GM19455 (cell line): ENCODE measurements around the gene RSRP1.
"Not testable (repeated sequence)": the region's sequence is repeated elsewhere in the genome, so short reads cannot be mapped to it uniquely, and the experiment has no call there.

Source experiments
- ATAC-seq: cut with Tn5 transposase; IDR thresholded peaks from one replicate; pipeline ENCODE4 v1.9.1; 2021; ENCODE audit not compliant: unreplicated experiment

RSRP1 gene

DNA sequence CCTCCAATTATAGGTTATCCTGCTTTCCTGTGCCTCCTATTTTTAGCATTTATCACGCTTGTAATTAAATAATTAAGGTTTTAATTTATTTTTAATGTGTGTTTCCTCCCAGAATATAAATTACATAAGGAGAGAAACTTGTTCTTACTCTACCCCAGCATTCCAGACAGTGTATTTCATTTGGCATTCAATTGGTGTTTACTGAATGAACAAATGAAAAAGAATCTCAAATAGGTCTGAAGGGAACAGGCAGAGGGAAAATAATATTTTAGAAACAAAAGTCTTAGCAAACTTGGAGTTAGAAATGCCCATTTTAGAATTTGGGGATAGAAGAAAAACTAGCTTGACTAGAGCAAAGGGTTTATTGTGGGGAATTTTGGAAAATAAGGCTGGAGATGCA lies 9.9 kb upstream of the RSRP1 start:
- ATAC-seq: no peak

DNA sequence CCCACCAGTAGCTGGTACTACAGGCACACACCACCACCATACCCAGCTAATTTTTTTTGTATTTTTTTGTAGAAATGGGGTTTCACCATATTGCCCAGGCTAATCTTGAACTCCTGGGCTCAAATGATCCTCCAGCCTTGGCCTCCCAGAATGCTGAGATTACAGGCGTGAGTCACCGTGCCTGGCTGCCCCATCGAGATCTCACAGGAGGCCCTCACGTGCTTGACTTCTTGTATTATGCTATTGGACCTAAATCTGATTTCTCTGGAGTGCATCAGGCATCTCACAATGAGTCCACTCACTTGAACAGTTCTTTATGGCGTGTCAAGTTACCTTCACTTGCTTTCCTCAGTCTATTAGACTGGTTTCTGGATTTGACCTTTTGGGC lies 9.3 kb upstream of the RSRP1 start:
- no peak for ATAC-seq

DNA sequence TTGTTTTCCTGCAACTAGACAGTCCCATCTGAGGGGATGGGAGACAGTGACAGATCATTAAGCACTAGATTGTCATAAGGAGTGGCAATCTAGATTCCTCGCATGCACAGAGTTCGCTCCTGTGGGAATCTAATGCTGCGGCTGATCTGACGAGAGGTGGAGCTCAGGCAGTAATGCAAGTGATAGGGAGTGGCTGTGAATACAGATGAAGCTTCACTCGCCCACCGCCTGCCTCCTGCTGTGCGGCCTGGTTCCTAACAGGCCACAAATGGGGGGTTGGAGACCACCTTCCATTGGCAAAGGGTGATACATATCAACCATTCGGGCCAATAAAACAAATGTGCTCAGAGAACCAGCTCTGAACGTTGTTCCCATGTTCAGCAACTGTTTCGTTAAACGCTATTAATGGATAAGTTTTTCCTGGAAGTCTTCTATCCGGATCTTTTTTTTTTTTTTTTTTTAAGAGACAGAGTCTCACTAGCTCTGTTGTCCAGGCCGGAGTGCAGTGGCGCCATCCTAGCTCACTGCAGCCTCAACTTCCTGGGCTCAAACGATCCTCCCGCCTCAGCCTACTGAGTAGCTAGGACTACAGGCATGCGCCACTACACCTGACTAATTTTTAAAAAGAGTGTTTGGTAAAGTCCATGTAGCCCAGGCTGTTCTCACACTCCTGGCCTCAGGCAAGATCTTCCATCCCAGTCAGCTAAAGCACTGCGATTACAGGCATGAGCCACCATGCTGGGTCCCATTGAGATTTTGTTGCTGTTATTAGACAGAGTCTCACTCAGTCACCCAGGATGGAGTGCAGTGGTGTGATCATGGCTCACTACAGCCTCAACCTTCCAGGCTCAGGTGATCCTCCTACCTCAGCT lies 8.7 kb upstream of the RSRP1 start:
- no peak for ATAC-seq

DNA sequence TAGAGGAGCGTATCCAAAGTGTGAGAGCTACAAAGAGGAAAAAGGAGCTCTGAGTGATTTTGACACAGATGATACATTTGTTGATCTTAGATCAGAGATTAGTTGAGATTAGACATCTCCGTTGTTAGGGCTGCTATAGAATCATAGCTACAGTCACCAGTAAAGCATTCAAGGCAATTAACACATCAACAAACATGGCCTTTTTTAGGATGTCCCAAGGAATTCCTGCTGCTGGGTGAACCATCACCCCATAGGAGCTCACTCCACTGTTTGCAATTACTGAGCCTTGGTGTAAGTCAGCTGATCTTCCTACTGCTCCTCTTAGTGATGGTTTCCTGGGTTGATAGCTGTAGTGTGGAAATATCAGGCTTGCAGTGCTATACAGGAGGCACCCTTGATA lies 6.7 kb upstream of the RSRP1 start:
- ATAC-seq: no peak

DNA sequence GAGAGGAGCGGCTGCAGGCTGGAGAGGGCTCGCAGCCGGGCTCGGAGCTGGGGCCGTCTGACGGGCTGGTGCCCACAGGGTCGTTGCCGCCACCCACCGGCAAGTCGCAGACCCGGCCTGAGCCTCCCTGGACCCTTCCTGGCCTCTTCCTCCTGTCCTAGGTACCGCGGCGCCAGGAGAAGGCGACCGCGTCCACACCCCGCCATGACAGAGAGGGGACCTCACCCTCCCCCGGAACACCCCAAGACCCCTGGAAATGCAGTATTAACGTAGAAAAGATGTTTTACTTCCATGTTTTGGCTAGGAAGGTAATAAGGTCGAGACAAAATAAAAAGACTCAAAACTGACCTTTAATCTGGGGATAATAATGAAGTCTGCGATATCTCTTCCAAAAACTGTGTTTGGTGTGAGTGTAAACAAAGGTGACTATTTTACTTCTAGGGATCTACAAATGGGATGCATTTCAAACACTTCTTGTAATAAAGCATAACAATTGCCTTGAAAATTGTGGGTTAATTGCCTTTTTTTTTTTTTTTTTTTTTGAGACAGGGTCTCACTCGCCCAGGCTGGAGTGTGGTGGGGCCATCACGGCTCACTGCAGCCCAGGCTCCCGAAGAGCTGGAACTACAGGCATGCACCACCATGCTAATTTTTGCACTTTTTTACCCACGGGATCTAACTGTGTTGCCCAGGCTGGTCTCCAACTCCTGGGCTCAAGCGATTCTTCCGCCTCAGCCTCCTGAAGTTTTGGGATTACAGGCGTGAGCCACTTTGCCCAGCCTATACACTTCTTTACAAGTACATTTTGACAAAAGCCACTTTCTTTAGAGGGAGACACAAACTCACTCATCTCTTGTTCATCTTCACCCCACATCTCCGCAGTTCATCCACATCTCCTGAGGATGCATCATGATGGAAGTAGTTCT lies 838 bp upstream of the RSRP1 start:
- ATAC-seq: peak; percentile 48

DNA sequence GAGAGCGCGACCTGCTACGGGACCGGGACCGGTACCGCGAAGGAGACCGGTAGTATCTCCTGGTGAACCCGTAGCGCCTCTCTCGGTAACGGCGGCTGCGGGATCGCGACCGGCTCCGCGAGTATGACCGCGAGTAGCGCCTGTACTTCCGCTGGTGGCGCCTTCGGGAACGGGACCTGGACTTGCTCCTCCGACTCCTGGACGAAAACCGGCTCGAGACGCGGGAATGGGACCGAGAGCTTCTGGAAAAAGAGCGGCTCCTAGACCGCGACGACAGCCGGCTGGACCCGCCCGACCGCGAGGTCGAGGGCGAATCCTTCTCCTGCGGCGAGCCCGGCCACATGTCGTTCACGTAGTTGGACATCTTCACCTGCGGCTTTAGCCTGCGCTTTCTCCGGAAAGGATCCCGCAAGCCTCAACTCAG lies 642 bp downstream of the RSRP1 start:
- peak; percentile 10 for ATAC-seq

DNA sequence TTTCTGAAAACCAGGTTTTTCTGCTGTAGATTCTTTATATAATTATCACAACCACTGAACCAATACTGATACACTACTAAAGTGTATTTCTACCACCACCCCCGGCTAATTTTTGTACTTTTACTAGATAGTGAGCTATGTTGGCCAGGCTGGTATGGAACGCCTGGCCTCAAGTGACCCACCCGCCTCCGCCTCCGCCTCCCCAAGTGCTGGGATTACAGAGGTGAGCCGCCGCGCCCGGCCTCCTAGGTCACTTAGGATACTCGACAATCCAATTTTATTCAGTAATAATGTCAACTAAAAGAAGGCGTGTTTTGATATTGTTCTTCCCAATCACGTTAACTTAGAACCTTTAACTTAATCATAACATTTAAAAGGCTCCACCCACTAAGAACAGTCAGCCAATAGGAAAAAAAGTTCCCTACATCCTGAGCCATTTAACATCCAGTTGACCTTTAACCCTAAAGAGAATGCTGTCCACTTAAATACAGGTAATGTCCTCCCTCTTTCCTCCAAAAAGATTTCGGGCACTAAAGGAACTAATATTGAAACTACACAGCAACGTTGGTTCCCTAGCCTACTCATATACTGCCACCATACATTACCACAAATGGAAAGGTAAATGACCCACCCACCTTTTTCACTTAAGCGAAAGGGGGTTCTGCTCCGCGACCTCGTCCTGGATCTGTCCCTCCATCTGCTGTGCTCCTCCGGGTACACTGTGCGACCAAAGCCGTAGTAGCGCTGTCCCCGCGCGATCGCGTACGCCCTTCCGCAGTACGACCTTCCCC lies 1.2 kb downstream of the RSRP1 start:
- ATAC-seq: no peak

DNA sequence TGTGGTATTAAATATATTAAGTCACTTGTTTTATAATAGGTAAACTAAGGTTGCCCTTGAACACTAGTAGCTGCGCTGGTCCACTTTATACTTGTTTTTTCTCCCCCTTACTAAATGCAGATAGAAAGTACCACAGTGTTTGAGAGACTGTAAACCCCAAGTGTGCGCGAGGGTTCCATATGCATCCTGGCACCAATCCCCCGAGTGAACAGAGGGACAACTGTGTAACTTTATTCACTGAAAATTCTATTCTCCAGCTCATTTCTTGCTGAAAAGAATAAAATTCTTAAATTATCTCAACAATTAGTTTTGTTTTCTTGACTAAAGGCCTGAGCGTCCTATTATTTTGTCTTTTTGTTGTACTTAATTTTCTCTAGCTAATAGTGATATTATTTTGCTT lies 1.9 kb downstream of the RSRP1 start:
- ATAC-seq: no peak

DNA sequence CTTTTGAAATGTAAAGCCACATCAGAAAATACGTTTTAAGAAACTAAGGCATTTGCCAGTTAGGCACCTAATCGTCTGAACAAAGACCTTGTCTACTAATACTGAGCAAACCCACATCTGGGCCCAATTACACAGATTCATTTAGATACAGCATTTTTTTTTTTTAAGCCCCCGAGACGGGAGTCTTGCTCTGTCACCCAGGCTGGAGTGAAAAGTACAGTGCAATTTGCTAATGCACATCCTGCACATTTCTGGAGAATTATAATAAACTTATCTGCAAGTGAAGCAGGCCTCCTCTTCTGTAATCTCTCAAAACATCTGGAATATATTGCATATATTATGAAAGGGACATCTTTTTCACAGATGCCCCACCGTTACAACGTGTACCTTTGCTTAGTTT lies 3.3 kb downstream of the RSRP1 start:
- no peak for ATAC-seq

DNA sequence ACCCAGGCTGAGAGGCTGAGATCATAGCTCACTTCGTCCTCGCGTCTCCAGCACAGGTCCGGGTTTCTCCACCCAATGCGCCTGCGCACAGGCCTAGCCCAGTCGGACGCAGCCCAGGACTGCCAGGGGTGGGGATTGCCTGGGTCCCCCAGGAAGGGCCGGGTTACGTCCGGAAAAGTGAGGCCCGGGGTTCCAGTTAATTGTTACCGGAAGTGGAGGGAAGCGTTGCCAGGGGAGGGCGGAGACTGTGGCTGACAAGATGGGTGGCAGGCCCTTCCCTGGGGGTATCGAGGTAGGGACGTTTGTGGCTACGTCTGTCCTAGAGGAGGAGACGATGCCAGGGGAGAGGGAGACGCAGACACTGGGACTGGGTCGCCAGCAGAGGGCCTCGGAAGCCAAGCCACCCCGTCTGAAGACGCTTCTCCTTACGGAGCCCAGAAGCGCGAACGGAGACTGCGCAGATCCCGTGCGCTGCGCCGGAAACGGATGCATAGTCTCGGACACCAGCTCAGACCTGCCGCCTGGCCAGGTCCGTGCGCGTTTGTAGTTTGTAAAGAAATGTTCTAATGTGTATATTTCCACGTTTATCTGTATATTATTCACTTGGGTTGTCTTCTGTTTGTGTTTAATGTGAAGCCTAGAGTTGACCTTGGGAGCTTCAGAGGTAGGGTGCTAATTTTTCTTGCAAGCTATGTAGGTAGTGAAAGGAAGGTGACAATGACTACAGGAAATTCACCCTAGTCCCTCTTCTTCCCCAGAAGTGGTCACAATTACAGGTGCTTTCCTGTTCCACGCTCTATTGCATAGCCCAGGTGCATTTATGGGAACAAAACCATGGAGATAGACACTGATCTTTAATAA lies 7.3 kb downstream of the RSRP1 start:
- peak; percentile 66 for ATAC-seq

DNA sequence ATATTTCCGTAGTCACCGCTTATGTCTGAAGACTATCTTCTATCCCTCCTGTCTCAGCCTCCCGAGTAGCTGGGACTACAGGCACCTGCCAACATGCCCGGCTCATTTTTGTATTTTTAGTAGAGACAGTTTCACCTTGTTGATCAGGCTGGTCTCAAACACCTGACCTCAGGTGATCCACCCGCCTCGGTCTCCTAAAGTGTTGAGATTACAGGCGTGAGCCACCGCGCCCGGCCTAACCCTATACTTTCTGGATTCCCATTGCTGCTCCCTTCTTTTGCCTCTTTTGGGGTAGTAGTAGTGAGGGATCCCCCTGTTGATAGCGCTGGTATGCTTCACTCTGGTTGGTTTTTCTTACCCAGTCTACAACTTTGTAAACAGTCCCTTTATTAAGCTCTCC lies 9.2 kb downstream of the RSRP1 start:
- no peak for ATAC-seq

DNA sequence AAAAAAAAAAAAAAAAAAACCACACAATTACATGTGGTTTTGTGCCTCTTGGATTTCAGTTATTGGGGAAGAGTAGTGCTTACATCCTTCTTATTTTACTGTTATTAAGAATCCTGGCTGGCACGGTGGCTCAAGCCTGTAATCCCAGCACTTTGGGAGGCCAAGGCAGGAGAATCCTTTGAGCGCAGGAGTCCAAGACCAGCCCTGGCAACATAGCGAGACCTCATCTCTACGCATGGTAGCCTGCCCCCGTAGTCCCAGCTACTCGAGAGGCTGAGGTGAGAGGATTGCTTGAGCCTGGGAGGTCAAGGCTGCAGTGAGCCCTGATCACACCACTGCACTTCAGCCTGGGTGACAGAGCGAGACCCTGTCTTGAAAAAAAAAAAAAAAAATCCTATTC lies 11.0 kb downstream of the RSRP1 start:
- not testable (repeated sequence) for ATAC-seq

DNA sequence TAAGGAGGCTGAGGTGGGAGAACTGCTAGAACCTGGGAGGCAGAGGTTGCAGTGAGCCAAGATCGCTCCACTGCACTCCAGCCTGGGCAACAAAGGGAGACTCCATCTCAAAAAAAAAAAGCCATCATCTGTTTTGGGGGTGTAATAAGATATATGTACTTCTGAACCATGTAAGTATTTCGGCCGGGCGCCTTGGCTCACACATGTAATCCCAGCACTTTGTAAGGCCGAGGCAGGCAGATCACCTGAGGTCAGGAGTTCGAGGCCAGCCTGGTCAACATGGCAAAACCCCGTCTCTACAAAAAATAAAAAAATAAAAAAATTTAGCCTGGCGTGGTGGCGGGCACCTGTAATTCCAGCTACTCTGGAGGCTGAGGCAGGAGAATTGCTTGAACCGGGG lies 11.8 kb downstream of the RSRP1 start:
- ATAC-seq: not testable (repeated sequence)

DNA sequence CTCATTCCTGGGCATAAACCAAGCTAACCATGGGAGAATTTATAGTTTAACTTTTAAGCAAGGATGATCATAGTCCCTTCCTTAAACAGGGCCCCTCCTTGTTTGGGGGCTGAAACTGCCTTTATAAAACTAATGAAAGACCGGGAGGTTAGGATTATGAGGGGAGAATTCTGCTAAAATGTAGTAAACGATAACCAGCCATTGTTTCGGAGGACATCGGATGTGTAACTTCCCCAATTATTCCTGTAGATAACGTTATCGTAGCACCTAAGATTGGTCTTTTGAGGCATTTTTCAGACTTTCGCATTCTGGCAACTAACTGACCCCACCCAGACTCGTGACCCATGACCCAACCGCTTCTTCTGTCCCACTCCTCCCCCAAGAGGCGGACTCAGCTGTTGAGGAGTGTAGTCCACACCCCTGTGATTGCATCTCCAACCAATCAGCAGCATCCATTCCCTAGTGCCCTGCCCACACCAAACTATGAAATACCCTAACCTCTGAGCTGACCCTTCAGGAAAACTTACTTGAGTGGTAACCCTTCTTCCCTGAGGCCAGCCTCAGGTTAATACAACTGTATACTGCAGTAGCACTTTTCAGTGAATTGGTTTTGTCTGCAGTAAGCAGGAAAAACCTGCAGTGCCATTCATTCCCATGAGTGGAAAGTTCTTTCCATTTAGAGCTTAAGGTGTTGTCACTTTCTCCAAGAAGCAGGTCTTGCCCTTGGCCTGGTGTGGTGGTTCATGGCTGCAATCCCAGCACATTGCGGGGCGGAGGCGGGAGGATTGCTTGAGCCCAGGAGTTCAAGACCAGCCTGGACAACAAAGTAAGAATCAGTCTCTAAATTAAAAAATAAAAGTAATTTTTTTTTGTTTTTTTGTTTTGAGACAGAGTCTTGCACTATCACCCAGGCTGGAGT lies 14.1 kb downstream of the RSRP1 start:
- peak; percentile 39 for ATAC-seq

DNA sequence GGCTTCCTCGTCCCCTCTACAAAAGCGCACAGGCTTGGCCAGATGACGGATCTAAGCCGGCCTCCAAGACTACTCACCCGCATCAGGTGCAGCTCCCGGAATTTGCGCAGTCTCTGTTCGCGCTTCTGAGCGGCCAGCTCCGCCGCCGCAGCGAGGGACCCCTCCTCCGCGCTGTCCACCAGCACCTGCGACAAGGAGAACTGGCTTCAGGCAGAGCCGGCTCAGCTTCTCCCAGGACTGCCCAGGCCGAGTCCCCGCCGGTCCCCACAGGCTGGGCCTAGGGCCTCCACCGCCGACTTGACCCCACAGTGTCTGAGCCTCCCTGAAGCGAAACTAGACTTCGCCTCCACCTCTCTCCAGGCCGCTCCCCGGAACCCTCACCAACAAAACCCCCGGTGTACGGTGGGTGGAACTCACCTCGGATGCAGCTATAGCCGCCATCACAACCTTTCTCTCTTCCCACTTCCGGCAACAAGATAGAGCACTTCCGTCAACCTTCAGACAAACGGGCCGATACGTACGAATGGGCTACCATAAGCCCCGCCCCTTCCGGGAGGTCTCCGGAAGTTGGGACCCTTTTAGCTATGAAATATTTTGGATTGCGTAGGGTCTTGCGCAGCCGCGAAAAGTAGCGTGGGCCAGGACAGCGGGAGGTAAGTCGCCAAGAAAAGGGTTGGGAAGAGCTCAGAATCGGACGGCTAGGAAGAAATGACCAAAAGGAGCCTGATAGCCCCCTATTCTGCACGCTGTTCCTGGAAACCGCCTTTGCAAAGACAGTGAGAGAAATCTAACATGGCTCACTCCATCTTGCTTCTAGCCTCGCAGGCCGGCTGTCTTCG lies 15.0 kb downstream of the RSRP1 start, which contains the start of gene SYF2:
Gene SYF2, minus strand, starts transcription at position 476 of the 839 bp plus-strand sequence. Its CDS starts 35 bp downstream, at position 441.
- peak; percentile 74 for ATAC-seq

DNA sequence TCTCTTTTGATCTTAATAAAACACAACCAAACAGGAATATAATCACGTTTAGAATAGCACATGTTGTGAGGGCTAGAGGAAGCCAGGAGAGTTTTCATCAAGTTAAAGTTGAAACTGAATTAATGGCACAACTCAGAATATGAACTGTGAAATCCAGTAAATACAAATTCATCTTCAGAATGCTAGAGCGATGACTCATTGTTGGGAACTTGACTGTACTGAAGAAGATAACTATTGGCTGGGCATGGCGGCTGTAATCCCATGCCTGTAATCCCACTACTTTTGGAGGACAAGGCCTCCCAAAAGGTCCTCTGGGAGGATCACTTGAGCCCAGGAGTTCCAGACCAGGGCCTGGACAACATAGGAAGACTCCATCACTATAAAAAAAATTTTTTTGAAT lies 23.8 kb downstream of the RSRP1 start:
- no peak for ATAC-seq

DNA sequence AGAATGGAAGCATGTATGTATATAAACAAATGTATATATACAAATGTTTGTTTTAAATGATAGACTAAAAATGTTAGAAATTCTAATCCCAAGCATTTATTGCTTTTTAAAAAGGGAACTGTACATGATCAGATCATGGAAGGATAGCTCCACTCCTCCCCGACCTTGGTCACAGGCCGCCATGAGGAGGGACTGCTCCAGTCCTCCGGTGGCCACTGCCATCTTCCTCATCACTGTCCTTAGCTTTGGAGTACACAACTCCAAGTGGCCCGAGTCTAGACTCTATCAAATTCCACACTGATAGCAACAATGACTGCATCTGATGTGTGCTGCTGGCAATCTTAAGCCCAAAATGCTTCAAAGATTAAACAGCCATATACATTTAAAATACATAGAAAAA lies 24.6 kb downstream of the RSRP1 start:
- ATAC-seq: no peak

DNA sequence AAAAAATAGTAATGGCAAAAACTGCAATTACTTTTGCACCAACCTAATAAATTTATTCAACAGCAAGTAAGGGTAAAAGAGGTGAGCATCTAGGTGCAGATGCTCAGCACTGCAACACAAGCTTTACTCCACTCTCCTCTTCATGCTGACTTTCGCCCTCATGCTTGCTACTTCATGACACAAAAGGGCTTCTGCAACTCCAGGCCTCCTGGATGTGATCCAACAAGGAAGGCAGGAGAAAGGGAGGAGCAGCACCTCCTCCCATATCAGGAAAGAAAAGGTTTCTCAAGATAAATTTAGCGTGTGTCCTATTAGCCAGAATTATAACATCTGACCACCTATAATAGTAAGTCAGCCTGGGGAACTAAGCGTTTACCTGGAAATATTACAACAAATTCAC lies 26.6 kb downstream of the RSRP1 start:
- no peak for ATAC-seq
